Kidney epithelial cell (primary cell): ENCODE measurements around the gene C3orf18. TPM values are rescaled to one million over a fixed set of nuclear protein-coding genes. Genes with fewer than 3 reads are reported as not detected.

Experiments used
- DNase-seq: peaks from one replicate; pipeline ENCODE4 v3.0.0-alpha.2; 2010; ENCODE audit warnings: low read depth
- H3K27me3 ChIP-seq: 2 replicates; pipeline ENCODE4 v1.6.0; 2011; ENCODE audit warnings: low read length; ENCODE audit not compliant: control insufficient read depth, insufficient read depth
- H3K36me3 ChIP-seq: 2 replicates; pipeline ENCODE4 v1.5.1; 2011; ENCODE audit warnings: low read length; ENCODE audit not compliant: control insufficient read depth, insufficient read depth
- H3K4me3 ChIP-seq: 2 replicates; pipeline ENCODE4 v1.5.1; 2011; ENCODE audit warnings: low read depth, mild to moderate bottlenecking, control low read depth, low read length
- CTCF ChIP-seq: IDR thresholded peaks from 2 replicates; pipeline ENCODE4 v1.5.1; 2011; ENCODE audit warnings: mild to moderate bottlenecking, moderate library complexity, low read length, control low read depth, inconsistent platforms; ENCODE audit not compliant: insufficient read depth, poor library complexity, severe bottlenecking
- total RNA-seq: library from RNA; depleted of rRNA; stranded (reverse); fragments of >200 nt; gene quantifications from 2 replicates; pipeline ENCODE4 v1.2.3, GENCODE V29; 2015

C3orf18 gene
- total RNA-seq, 1 donor from 2014 or later, result 5.9 TPM

DNA sequence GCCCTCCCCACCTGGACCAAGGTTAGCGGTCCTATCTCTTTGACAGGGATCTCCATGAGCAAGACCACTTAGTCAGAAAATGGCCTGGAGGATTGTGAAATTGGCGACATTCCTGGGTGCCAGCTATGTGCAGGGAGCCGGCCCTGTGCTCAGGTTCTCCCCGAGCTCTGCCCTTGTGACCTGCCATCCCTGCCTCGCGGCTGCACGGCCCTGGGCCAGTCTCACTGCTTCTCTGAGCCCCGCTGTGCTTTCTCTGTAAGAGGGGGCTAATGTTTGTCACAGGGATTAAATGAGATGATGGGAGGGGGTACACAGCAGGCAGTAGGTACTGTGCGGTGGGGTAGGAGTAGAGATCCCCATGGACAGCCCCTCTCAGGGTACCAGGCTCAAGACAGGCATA, 14.9 kb downstream of the C3orf18 start:
- no peak overlapping the region for H3K4me3 ChIP-seq
- no peak for TF ChIP-seq CTCF

GRCh38 chr3:50551681-50552435, 15.7 kb downstream of the C3orf18 start:
- peak; percentile 7 for TF ChIP-seq CTCF
- no peak for DNase-seq
- Histone ChIP-seq H3K36me3 (no peaks in the 10 kb centered on the region), H3K27me3 (peaks cover 15% of the 10 kb centered on the region), H3K4me3 (no peak overlapping the region)

More for the DNA sequence above, 14.9 kb downstream of the C3orf18 start:
- no peak for DNase-seq
- H3K36me3 ChIP-seq, result no peaks in the 10 kb centered on the region
- H3K27me3 ChIP-seq, result peaks cover 22% of the 10 kb centered on the region

DNA sequence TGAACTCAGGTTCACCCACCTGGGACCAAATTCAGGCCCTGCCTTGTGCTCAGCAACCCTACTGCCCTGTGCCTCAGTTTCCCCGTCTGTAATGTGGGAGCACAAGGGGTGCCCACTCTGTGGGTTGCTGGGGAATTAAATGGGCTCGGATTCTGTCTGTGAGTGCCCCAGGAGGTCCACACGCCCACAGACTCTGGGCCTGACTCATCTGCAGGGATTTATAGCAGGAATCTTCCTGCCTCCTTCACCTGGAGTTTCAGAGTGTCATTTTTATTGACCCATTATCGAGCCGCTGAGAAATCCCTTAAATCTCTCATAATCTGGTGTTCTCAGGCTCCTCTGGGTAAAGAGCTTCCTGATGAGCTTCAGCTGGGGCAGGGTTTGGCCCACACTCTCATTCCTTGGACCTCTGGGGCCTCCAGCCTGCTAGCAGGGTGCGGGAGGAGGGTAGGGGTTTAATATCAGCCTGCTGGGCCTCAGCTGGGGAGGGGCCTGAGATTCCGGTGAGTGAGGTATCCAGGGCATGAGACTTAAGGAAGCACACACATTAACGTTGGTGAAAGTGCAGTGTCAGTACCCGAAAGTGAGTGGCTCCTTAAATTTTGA, 16.4 kb downstream of the C3orf18 start:
- no peak for DNase-seq
- Histone ChIP-seq H3K27me3 (peaks cover 15% of the 10 kb centered on the region), H3K4me3 (no peak overlapping the region), H3K36me3 (no peaks in the 10 kb centered on the region)
- TF ChIP-seq CTCF, result no peak

DNA sequence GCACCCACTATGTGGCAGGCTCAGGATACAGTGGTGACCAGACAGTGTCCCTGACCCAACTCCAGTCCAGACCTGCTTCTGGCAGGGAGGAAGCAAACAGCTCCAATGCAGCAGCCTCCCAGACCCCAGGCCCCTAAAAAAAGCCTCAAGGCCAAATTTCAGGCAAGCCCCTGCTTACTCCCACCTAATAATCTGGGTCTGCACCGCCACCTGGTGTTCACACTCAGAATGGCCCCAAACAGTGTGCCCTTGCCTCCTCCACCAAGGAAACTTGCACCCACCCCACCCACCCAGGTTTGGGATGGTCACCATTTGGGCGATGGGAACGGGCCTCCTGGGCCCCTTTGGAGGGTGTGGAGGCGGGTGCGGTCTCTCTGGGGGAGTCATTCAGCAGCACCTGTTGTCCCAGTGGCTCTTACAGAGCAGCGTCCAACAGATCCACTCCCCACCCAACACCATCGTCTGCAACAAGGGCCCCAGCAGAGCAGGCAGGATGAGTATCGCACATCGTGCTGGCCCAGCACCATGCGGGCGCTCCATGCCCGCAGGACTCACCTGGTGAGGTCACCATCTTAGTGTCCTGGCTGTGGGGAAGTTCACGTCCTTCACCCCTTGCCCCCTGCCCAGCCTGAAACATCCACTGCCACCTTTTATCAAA, 17.3 kb downstream of the C3orf18 start:
- H3K36me3 ChIP-seq, result no peaks in the 10 kb centered on the region
- DNase-seq, result no peak
- H3K27me3 ChIP-seq, result peaks cover 14% of the 10 kb centered on the region
- peak; percentile 82 for TF ChIP-seq CTCF
- no peak overlapping the region for H3K4me3 ChIP-seq

GRCh38 chr3:50549226-50549625, 18.3 kb downstream of the C3orf18 start:
- TF ChIP-seq CTCF, result no peak
- no peak for DNase-seq
- Histone ChIP-seq H3K4me3 (no peak overlapping the region), H3K36me3 (no peaks in the 10 kb centered on the region), H3K27me3 (peaks cover 9% of the 10 kb centered on the region)
